Kidney tubule cell (primary cell): ENCODE results near the gene TRIM2.
A peak's percentile ranks its signal among the peaks of the same experiment; 100 is the strongest.
"Not testable (repeated sequence)": the region's sequence is repeated elsewhere in the genome, so short reads cannot be mapped to it uniquely, and the experiment has no call there.

Experiments
- DNase-seq: peaks from one replicate; pipeline ENCODE4 v3.0.0-alpha.2; 2018; ENCODE audit warnings: low spot score

Gene TRIM2

DNA sequence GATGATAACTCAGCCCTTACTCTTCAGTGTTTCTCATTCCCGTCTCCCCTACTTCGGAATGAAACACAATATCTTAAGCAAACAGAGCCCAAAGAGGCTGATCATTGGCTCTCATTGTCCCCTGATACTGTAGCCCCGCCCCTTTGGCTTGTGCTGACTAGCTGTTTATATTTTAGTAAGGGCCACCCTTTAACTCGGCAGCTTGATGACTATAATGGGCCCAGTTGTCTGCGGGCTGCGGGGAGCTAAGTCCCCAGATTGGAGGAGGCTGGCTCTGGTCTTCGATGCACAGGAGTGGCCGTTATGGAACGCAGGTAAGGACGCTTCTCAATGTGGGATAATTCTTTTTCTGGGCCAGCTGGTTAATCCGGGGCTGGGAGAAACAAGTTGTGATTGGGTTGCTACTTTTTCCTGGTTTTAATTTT lies at the start of gene TRIM2:
Gene TRIM2, plus strand, starts transcription at position 197 of the 425 bp plus-strand sequence. Its CDS starts 88 bp downstream, at position 285.
- DNase-seq: peak; percentile 88

GRCh38 chr4:153155686-153156085 lies 48.6 kb upstream of the TRIM2 start:
- DNase-seq: no peak

- DNase-seq: no peak
These were observed 48.0 kb upstream of the TRIM2 start for GRCh38 chr4:153156263-153156662.

DNA sequence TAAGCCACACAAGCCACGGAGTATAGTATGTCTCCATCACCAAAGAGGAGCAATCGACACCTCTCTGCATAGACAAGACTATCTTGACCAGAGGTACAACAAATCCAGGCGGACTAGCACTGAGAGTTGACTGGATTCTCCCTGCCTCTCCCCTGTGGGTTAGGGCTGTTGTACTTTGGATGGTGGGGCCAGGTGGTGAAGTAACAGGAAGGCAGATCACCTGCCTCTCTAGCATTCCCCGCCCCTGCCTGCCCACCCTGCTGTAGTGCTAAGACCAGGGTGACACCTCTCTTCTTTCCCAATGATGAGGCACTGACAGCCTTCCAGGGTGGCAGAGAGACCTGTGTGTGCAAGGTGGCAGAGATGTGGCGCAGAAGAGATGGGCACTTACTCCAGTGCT lies 47.5 kb upstream of the TRIM2 start:
- DNase-seq: no peak

- DNase-seq: no peak
These were observed 45.2 kb upstream of the TRIM2 start for GRCh38 chr4:153159016-153159415.

GRCh38 chr4:153159728-153160221 lies 44.5 kb upstream of the TRIM2 start:
- peak; percentile 43 for DNase-seq

- no peak for DNase-seq
These were observed 43.4 kb upstream of the TRIM2 start for GRCh38 chr4:153160821-153161220.

GRCh38 chr4:153161226-153161963 lies 42.8 kb upstream of the TRIM2 start:
- DNase-seq: no peak

- DNase-seq: not testable (repeated sequence)
These were observed 39.0 kb upstream of the TRIM2 start for GRCh38 chr4:153165236-153165635.

DNA sequence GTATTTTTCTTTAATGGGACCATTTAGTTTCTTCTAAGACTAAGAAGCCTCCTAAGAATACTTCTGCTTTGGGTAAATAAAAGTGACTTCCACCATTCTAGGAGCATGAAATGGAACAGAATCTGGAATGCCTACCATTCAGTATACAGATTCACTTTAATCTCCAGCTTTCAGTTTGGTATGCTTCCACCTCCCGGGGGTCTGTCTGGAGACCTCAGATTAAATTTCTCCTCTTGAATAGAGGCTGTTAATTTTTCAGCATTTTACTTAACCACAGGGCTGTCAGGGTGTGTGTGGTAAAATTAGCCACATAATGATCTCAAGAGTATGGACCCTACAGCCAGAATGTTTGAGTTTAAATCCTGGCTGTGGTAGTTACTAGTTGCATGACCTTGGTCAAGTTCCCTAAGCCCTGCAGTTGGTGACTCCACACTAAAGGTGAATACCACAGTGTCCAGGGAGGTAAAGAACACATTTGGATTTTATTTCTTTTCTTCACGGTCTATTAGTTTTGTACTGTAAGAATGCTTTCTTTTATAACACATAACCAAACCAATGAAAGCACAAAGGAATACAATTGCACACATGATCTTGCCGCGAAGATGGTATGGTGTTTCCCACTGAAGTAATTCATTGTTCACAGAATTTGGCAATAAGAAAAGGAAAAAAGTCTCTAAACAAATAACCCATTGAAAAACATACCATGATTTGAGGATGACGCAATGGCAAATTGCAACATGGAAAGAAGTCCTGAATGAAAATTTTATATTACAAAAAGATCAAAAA lies 37.3 kb upstream of the TRIM2 start:
- peak; percentile 79 for DNase-seq

DNA sequence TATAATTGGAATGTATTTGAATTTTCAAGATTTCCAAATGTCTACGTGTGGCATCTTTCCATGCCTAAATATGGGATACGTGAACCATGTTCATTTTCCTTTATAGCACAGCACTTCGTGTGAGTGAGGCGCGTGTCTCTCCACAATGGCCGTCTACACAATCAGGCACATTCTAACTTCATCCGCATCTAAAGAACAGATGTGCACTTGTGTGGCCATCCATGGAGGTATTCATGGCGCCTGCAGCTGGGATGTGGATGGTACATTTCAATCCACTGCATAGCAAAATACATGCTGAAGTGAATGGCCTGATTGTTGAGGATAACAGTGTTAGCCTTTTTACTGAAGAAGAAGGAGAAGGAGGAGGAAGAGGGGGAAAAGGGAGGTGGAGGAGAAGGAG lies 34.5 kb upstream of the TRIM2 start:
- no peak for DNase-seq

GRCh38 chr4:153170407-153170806 lies 33.8 kb upstream of the TRIM2 start:
- DNase-seq: no peak

DNA sequence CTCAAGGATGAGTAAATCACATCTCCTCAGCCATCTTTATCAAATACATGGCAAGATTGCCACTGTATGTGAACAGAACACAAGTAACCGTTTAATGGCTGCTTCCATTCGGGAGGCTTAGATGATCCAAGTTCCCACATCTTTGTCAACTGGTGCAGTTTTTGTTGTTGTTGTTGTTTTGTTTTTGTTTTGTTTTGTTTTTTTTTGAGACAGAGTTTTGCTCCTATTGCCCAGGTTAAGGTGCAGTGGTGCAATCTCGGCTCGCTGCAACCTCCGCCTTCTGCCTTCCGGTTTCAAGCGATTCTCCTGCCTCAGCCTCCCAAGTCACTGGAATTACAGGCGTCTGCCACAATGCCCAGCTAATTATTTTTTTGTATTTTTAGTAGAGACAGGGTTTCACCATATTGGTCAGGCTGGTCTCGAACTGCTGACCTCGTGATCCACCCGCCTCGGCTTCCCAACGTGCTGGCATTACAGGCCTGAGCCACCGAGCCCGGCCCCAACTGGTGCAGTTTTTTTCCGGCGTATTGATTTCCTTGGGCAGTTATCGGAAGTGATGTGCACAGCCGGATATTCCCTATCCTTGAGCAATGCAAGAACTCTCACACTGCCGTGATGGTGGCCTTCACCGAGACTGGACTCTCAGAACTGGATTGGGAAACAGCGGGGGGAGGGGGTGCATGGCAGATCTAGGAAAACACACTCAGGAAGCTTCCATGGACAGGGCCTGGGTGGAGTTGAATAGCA lies 29.2 kb upstream of the TRIM2 start:
- DNase-seq: no peak

DNA sequence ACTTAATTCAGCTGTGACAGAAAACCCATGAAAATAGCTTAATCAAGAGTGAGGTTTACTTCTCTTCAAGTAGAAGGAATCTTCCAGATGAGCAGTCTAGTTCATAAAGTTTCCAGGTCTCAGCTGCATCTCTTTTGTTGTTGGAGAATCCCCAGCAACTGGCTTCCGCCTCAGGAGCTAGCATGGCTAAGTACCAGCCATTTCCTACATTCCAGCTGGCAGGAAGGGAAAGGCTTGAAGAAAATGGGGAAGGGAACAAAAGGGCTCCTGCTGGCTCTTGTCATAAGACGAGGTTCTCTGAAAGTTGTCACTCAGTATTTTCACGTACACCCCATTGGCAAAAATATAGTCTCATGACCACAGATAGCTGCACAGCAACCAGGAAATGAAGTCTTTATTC lies 27.3 kb upstream of the TRIM2 start:
- no peak for DNase-seq

- no peak for DNase-seq
These were observed 26.4 kb upstream of the TRIM2 start for GRCh38 chr4:153177841-153178240.

DNA sequence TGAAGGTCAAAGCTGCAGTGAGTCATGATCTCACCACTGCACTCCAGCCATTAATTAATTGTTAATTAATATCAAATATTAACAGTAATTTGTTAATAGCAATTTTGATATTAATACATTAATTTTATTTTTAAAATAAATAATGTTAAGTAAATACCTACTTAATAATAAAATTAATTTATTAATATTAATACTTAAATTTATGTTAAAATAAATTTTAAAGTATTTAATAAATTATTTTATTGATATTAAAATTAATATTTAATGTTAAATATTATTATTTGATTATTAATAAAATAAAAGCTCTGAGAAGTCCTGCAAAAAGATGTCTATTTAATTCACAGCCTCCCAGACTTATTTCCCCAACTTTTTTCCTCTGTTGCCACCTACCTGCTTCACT lies 25.1 kb upstream of the TRIM2 start:
- no peak for DNase-seq

DNA sequence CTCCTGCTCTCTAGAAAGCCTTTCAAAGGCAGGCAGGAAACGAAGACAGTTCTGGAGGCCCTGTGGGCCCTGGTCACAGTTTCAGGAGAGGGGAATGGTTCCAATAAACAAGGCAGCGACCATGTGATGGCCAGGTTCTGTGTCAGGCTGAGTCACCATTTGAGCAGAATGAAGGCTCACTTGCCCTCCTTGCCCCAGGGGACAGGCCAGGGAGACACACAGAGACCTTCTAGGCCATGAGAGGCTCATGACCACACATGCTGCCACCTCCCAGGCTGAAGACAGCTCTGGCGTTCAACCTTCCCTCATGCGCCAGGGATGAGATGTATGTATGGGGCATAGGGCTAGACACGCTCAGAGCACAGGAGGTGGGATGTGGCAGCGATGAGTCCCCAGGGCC lies 22.9 kb upstream of the TRIM2 start:
- peak; percentile 44 for DNase-seq

DNA sequence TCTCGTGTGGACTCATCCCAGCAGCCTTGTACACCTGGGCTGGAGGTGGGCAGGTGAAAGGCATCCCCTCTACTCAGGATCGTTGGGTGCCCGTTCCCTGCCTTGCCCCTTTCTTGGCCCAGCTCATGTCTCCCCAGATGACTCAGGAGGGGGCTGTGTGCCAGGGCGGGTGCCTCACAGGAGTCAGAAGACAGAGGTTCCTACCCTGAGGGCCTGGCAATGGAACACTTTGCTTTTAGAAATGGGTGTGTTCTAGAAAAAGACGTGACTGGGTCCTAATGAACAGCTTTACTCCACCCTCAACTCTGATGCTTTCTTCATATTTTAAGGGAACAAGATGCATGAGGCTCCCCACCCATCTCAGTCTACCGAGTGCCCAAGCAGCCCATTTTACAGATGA lies 22.5 kb upstream of the TRIM2 start:
- DNase-seq: no peak

DNA sequence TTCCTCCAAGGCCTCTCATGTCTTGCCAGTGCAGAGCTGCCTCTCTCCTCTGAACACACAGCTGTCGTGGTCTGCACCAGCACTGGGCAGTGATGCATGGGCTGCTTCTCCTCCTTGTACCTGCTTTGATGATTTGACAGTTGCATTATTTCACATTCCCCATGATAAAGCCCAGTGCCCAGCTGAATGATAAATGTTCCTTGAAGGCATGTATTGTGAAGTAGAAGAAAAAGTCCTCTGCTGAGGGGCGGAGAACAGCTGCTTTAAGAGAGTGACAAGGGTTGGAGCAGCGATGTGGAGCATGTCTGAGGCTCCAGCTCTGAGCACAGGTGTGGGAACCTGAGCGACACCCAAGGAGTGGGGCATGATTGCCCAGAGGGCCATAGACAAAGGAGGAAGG lies 21.1 kb upstream of the TRIM2 start:
- peak; percentile 25 for DNase-seq

DNA sequence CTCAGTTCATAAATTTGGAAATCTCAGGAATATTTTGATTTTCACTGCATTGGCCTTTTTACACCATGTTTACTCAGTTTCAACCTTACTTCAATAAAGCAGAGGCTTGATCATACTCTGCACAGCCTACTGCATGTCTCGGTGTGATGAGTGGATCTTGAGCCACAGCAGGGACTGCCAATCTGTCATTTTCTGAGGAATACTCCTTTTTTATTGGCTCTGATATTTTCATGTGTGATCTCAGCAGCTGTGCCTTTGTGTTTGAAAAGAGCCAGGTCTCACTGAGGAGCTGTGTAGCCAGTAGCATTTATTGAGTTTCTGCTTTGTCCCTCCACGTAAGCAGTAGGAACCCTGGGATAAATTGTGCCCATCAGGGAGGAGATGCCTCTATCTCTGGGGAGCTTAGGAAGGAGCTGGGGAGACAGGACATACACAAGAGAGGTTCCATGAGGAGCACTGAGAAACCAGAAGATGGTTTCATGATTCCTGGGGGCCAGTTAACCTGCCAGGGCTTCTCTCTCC lies 18.9 kb upstream of the TRIM2 start:
- DNase-seq: no peak

DNA sequence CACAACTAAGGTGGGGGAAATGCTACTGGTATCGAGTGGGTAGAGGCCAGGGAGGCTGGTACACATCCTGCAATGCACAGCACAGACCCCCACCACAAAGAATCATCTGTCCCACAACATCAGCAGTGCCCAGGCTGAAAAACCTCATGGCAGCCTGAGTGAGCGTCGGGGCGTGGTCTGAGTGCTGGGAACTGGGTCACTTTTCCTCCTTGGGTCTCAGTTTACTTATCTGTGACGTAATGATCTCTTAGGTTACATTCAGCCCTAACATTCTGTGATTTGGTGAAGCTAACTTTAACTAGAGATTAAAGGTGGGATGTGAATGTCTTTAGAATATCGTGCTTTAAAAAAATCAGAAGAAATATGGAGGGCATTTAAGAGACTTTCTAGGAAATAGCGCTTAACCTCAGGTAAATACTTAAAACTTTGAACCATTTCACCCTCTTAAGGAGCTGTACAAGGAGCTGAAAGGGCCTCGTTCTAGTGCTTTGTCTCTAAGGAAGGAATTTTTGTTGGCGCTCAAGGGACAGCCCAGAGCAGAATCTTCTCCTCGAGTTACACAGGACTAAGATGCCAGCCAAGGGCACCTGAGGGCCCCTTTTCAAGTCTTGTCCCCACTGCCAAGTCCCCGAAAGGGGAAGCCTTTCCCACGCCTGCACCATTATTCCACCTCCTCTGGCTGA lies 18.1 kb upstream of the TRIM2 start:
- no peak for DNase-seq
